Prostate gland (tissue), 2 donors: ENCODE data around the gene SPAG4. TPM values are rescaled to one million over a fixed set of nuclear protein-coding genes. Genes with fewer than 3 reads are reported as not detected.

ENCODE experiments used
- DNase-seq: peaks from one replicate; pipeline ENCODE4 v3.0.0-alpha.2; 2019; ENCODE audit warnings: low spot score
- H3K27ac ChIP-seq, 2 donors: fragments of 200-600 bp; sonication (generic); 2 replicates each; pipeline ENCODE4 v1.5.1; 2017 to 2019
- H3K27me3 ChIP-seq: fragments of 200-600 bp; sonication (generic); replicated peaks from 2 replicates; pipeline ENCODE4 v1.5.1; 2019; ENCODE audit not compliant: insufficient read depth
- H3K36me3 ChIP-seq, 2 donors: fragments of 200-600 bp; sonication (generic); 1 replicate in 1 of 2; 2 replicates in 1 of 2; pipeline versions ENCODE4 v1.5.1 to v1.8.1; 2017 to 2019
- H3K4me1 ChIP-seq: fragments of 200-600 bp; sonication (generic); replicated peaks from 2 replicates; pipeline ENCODE4 v1.5.1; 2019
- H3K4me3 ChIP-seq, 2 donors: fragments of 200-600 bp; sonication (generic); 2 replicates each; pipeline ENCODE4 v1.5.1; 2017 to 2019
- H3K9me3 ChIP-seq: fragments of 200-600 bp; sonication (generic); 2 replicates; pipeline ENCODE4 v1.5.1; 2017
- CTCF ChIP-seq, 4 experiments: fragments of 200-600 bp in 2 of 4; fragments of 450-650 bp in 2 of 4; sonication (generic) in 2 of 4; IDR thresholded peaks; 1 replicate in 3 of 4; 2 replicates in 1 of 4; pipeline ENCODE4 v1.5.1; 2016 to 2019; ENCODE audit warnings: antibody characterized with exemption in 4 of 4, mild to moderate bottlenecking in 2 of 4, moderate library complexity in 2 of 4
- POLR2A ChIP-seq: fragments of 450-650 bp; IDR thresholded peaks from one replicate; pipeline ENCODE4 v1.6.1; 2016; ENCODE audit warnings: antibody characterized with exemption, mild to moderate bottlenecking
- POLR2AphosphoS5 ChIP-seq: sonication (generic); formaldehyde crosslinking; IDR thresholded peaks from one replicate; pipeline ENCODE4 v1.6.1; 2017; ENCODE audit warnings: antibody characterized with exemption
- WGBS: methylation state at CpG from one replicate; pipeline ENCODE4 v1.1.5; 2018; 5-methylcytosine and 5-hydroxymethylcytosine counted together
- intact Hi-C: fragments of 100-400 bp; cut with DNase I; formaldehyde crosslinking; loops from one replicate; pipeline ENCODE4 v1.14.2; 2022
- total RNA-seq, 2 donors: library from RNA; depleted of rRNA; stranded (reverse); fragments of >200 nt; gene quantifications; one replicate each; pipeline ENCODE4 v1.1.0, GENCODE V29; 2016

The SPAG4 gene
- 10 to 100 TPM in 1 of 2 donors, under 1 TPM in 1; 0.91 to 10.4 TPM for total RNA-seq

GRCh38 chr20:35615667-35616464, at the start of gene SPAG4:
SPAG4 (plus strand) TSS chr20:35615829; CDS start chr20:35616004, 175 bp downstream.
- intact Hi-C loops: loop anchor here (5.0 to 10.0 kb wide), 3 partner anchors 46 to 266 kb away; partner anchors contain the start of genes CPNE1 and RBM12
- peak in 2 of 4 experiments; percentile 8 to 19 for TF ChIP-seq CTCF (IDR thresholded peaks at IDR 0.05)
- TF ChIP-seq POLR2AphosphoS5: peak; percentile 85
- peak; percentile 70 for TF ChIP-seq POLR2A
- Histone ChIP-seq H3K4me3 (peak within 1 kb of the TSS; percentile 38), H3K4me1 (peaks cover 9% of the 10 kb centered on the region), H3K36me3 (no peaks in the 10 kb centered on the region), H3K27ac (peak within 1 kb of the TSS; percentile 75 to 88), H3K27me3 (no peaks in the 10 kb centered on the region), H3K9me3 (no peaks in the 10 kb centered on the region)
- DNase-seq: peak; percentile 99
- under 1% methylated on average over 48 of the region's 68 CpGs for WGBS

- no peak overlapping the region for H3K4me3 ChIP-seq
- no peaks in the 10 kb centered on the region for H3K36me3 ChIP-seq
- 15% methylated on average over 2 of the region's 2 CpGs for WGBS
- intact Hi-C loops: no loop called here
- TF ChIP-seq CTCF (IDR thresholded peaks at IDR 0.05): peak in 1 of 4 experiments; percentile 24
- TF ChIP-seq POLR2AphosphoS5: no peak
- no peaks in the 10 kb centered on the region for H3K9me3 ChIP-seq
- no peak for DNase-seq
- H3K27me3 ChIP-seq: no peaks in the 10 kb centered on the region
- no peaks in the 10 kb centered on the region for H3K4me1 ChIP-seq
- no peak overlapping the region for H3K27ac ChIP-seq
Observed at GRCh38 chr20:35568645-35569044, 47.0 kb upstream of the SPAG4 start.

GRCh38 chr20:35571555-35571954, 44.1 kb upstream of the SPAG4 start:
- DNase-seq: no peak
- Histone ChIP-seq H3K4me3 (no peak overlapping the region), H3K9me3 (no peaks in the 10 kb centered on the region), H3K36me3 (no peaks in the 10 kb centered on the region), H3K27ac (no peak overlapping the region), H3K27me3 (no peaks in the 10 kb centered on the region), H3K4me1 (no peaks in the 10 kb centered on the region)
- no peak for TF ChIP-seq POLR2A
- TF ChIP-seq POLR2AphosphoS5: no peak
- no peak for TF ChIP-seq CTCF (IDR thresholded peaks at IDR 0.05)
- intact Hi-C loops: no loop called here

GRCh38 chr20:35572838-35573237, 42.8 kb upstream of the SPAG4 start:
- TF ChIP-seq POLR2A (no peak), POLR2AphosphoS5 (no peak)
- 94% methylated on average over 4 of the region's 4 CpGs for WGBS
- Histone ChIP-seq H3K9me3 (no peaks in the 10 kb centered on the region), H3K36me3 (no peaks in the 10 kb centered on the region), H3K4me3 (no peak overlapping the region), H3K27me3 (no peaks in the 10 kb centered on the region), H3K27ac (no peak overlapping the region), H3K4me1 (no peaks in the 10 kb centered on the region)
- intact Hi-C loops: no loop called here
- DNase-seq: no peak

- intact Hi-C loops: no loop called here
- Histone ChIP-seq H3K27ac (no peak overlapping the region), H3K36me3 (no peaks in the 10 kb centered on the region), H3K27me3 (no peaks in the 10 kb centered on the region), H3K4me1 (no peaks in the 10 kb centered on the region), H3K4me3 (no peak overlapping the region), H3K9me3 (no peaks in the 10 kb centered on the region)
- no peak for DNase-seq
- TF ChIP-seq CTCF (IDR thresholded peaks at IDR 0.05) (no peak), POLR2AphosphoS5 (no peak), POLR2A (no peak)
- 52% methylated on average over 4 of the region's 4 CpGs for WGBS
Observed at GRCh38 chr20:35575958-35576357, 39.7 kb upstream of the SPAG4 start.
